ENCODE measurements around the gene DGKQ. TPM values are rescaled to one million over a fixed set of nuclear protein-coding genes. Genes with fewer than 3 reads are reported as not detected.
A peak's percentile ranks its signal among the peaks of the same experiment; 100 is the strongest.

The DGKQ gene
- total and polyA plus RNA-seq, 2 of the 13 experiments (the other 11 are each of a cell fraction or from before 2014, with no cell fraction given), result 4.5 to 7.2 TPM

GRCh38 chr4:931960-932712 lies 41.2 kb downstream of the DGKQ start, which contains the start of the genes GAK and TMEM175 (continued):
- TF ChIP-seq ZNF687 (CRISPR knock-in tag; IDR thresholded peaks at IDR 0.05) (peak; percentile 93), NCOR1 (IDR thresholded peaks at IDR 0.05; ENCODE audit: borderline replicate concordance, low read length) (no peak), ZNF382 (CRISPR knock-in tag; IDR thresholded peaks at IDR 0.05; ENCODE audit: borderline replicate concordance) (no peak), ZBTB40 (IDR thresholded peaks at IDR 0.05) (no peak), ZBTB40 (CRISPR knock-in tag; IDR thresholded peaks at IDR 0.05) (peak; percentile 57; the same call in 1 of the 2 replicates), NR1H2 (CRISPR knock-in tag; IDR thresholded peaks at IDR 0.05; ENCODE audit: borderline replicate concordance, low read depth) (no peak), ZNF256 (CRISPR knock-in tag; conservative IDR thresholded peaks at IDR 0.05) (no peak), SP2 (CRISPR knock-in tag; IDR thresholded peaks at IDR 0.05) (peak; percentile 49; the same call in 1 of the 2 replicates), TSC22D2 (CRISPR knock-in tag; IDR thresholded peaks at IDR 0.05; ENCODE audit: borderline replicate concordance) (no peak), REST (IDR thresholded peaks at IDR 0.05; ENCODE audit: borderline replicate concordance in 1 of 2, low read depth in 1 of 2, low read length in 2 of 2) (no peak; a peak in 1 of 4 replicates)
